ENCODE measurements around the gene GOLPH3L.

GRCh38 chr1:150695561-150695960 lies 1.4 kb downstream of the GOLPH3L start:
- TF ChIP-seq CTCF (IDR thresholded peaks at IDR 0.05 in 8 of 11, conservative IDR thresholded peaks at IDR 0.05 in 3 of 11): no peak
- no peak for TF ChIP-seq POLR2A (IDR thresholded peaks at IDR 0.05)
- no peak for TF ChIP-seq POLR2AphosphoS5 (IDR thresholded peaks at IDR 0.05)

All from spleen (tissue), 7 donors.